PC-9 (cell line): ENCODE results near the gene NCBP2. TPM values are rescaled to one million over a fixed set of nuclear protein-coding genes. Genes with fewer than 3 reads are reported as not detected.

Experiments
- Bru-seq: library from RNA; stranded (reverse); fragments of 400-500 nt; gene quantifications from one replicate; lab custom pipeline; 2021; lab: Mats Ljungman, UMichigan
- BruChase-seq, 2 experiments: library from RNA; stranded (reverse); fragments of 400-500 nt; gene quantifications; one replicate each; lab custom pipeline; 2021; lab: Mats Ljungman, UMichigan
- BruUV-seq: library from RNA; stranded (reverse); fragments of 400-500 nt; replicated peaks from 2 replicates; lab custom pipeline; 2021; lab: Mats Ljungman, UMichigan
- CTCF ChIA-PET: fragments of 300-600 bp; sonication (Branson Sonifier 250); formaldehyde crosslinking; loops from one replicate; lab custom pipeline; 2022; ENCODE audit warnings: antibody characterized with exemption; lab: Charles Lee
- POLR2A ChIA-PET: fragments of 300-600 bp; sonication (Branson Sonifier 250); formaldehyde crosslinking; loops from one replicate; lab custom pipeline; 2022; ENCODE audit warnings: antibody characterized with exemption; ENCODE audit not compliant: unreplicated experiment; lab: Charles Lee
- DNase-seq, 2 experiments: peaks; one replicate each; pipeline versions ENCODE4 v3.0.0 to v3.0.0-alpha.2; 2015 to 2022; ENCODE audit warnings: mixed read lengths in 1 of 2
- H2AFZ ChIP-seq: fragments of 200-600 bp; sonication (generic); 2 replicates; pipeline ENCODE4 v1.8.1; 2017; ENCODE audit warnings: antibody characterized with exemption
- H3F3A ChIP-seq: fragments of 200-600 bp; sonication (generic); 2 replicates; pipeline ENCODE4 v1.8.1; 2017; ENCODE audit warnings: antibody characterized with exemption, mild to moderate bottlenecking, low read depth; ENCODE audit not compliant: insufficient read depth
- H3K27ac ChIP-seq: fragments of 200-600 bp; sonication (generic); 2 replicates; pipeline ENCODE4 v1.6.1; 2016; ENCODE audit warnings: mixed run types
- H3K27me3 ChIP-seq: fragments of 200-600 bp; sonication (generic); 2 replicates; pipeline ENCODE4 v1.6.1; 2016; ENCODE audit warnings: low read depth, mixed run types; ENCODE audit not compliant: insufficient read depth
- H3K36me3 ChIP-seq: fragments of 200-600 bp; sonication (generic); 2 replicates; pipeline ENCODE4 v1.6.1; 2016; ENCODE audit warnings: low read depth, mixed run types
- H3K4me1 ChIP-seq: fragments of 200-600 bp; sonication (generic); replicated peaks from 2 replicates; pipeline ENCODE4 v1.6.1; 2016; ENCODE audit warnings: mixed run types; ENCODE audit not compliant: insufficient read depth
- H3K4me2 ChIP-seq: fragments of 200-600 bp; sonication (generic); 2 replicates; pipeline ENCODE4 v1.6.1; 2017; ENCODE audit warnings: mixed run types
- H3K4me3 ChIP-seq: fragments of 200-600 bp; sonication (generic); 2 replicates; pipeline ENCODE4 v1.6.1; 2016; ENCODE audit warnings: mixed run types
- H3K79me2 ChIP-seq: fragments of 200-600 bp; sonication (generic); 2 replicates; pipeline ENCODE4 v1.6.1; 2017; ENCODE audit warnings: low read depth, mixed run types
- H3K9me2 ChIP-seq: fragments of 200-600 bp; sonication (generic); 2 replicates; pipeline ENCODE4 v1.8.1; 2017; ENCODE audit warnings: mild to moderate bottlenecking; ENCODE audit not compliant: insufficient read depth
- H3K9me3 ChIP-seq: fragments of 200-600 bp; sonication (generic); 2 replicates; pipeline ENCODE4 v1.8.1; 2016; ENCODE audit warnings: low read depth; ENCODE audit not compliant: insufficient read depth
- H4K20me1 ChIP-seq: fragments of 200-600 bp; sonication (generic); 2 replicates; pipeline ENCODE4 v1.8.1; 2017; ENCODE audit not compliant: insufficient read depth
- EZH2 ChIP-seq: fragments of 200-600 bp; sonication (generic); IDR thresholded peaks from 2 replicates; pipeline ENCODE4 v1.8.0; 2017; ENCODE audit warnings: antibody characterized with exemption, low read depth
- intact Hi-C: fragments of 100-400 bp; cut with micrococcal nuclease; formaldehyde crosslinking; loops from one replicate; pipeline ENCODE4 v1.10.0; 2022; ENCODE audit not compliant: unreplicated experiment
- long read RNA-seq: library from polyadenylated mRNA; stranded (forward); transcript quantifications from one replicate; pipeline ENCODE4 v2.0.0, GENCODE V29; 2022
- total RNA-seq: library from RNA; stranded (reverse); gene quantifications from 2 replicates; pipeline ENCODE4 v1.2.3, GENCODE V29; 2021
- TF ChIP-seq, protein P1 (sequence below): fragments of 200-600 bp; sonication (generic); conservative IDR thresholded peaks from 2 replicates; pipeline ENCODE4 v1.6.1; 2017; ENCODE audit warnings: mixed run types, antibody characterized with exemption, mild to moderate bottlenecking, moderate library complexity

The NCBP2 gene
- total RNA-seq (83.8 and 91.8 TPM in 2 replicates), Bru-seq, nascent RNA (percentile 96 among the genes with signal in this experiment), BruChase-seq, experiment 1, labeled RNA remaining after a 2-hour chase (percentile 99 among the genes with signal in this experiment), BruChase-seq, experiment 2, labeled RNA remaining after a 6-hour chase (percentile 99 among the genes with signal in this experiment)
- long read RNA-seq, full-length matches to known transcripts = 164 of 175 reads
- long read RNA-seq, partial matches to known transcripts = 0 of 175 reads
- long read RNA-seq, other reads (novel, unspliced or antisense) = 11 of 175 reads

DNA sequence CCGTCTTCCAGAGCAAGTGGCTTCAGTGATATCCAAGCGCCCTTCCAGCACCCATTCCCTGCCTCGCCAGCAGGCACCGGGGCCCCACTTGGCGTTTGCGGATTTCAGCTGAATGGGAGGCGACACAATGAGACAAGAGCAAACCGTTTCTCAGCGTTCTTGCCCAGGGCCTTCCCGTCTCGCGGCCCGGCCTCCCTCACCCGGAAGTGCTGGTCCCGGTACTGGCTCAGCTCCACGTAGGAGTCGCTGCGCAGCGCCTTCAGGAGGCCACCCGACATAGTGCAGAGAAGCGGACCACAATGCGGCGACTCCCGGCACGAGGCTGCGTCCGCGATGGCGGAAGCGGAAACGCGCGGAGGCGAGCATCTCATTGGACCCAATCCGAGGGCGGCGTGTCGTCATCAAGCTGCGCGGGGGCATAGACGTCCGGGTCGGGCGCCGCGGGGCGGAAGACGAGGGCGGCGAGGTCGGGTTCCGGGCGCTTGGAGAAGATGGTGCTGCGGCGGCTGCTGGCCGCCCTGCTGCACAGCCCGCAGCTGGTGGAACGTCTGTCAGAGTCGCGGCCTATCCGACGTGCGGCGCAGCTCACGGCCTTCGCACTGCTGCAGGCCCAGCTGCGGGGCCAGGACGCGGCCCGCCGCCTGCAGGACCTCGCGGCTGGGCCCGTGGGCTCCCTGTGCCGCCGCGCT, at the start of gene NCBP2:
TSS of gene NCBP2 (minus strand) at position 303 of the 689 bp plus-strand sequence. CDS start at position 278, 25 bp downstream.
- intact Hi-C loops = loop anchor here (1.0 to 10.0 kb wide), 7 partner anchors 75 to 418 kb away; partner anchors contain the start of genes CEP19, FBXO45, PIGX and SENP5
- H3K79me2 ChIP-seq = peaks cover 67% of the 10 kb centered on the region
- DNase-seq = peak; percentile 95 to 100
- peaks cover 47% of the 10 kb centered on the region for H3F3A ChIP-seq
- peak within 1 kb of the TSS; percentile 92 for H3K4me3 ChIP-seq
- BruUV-seq = no TSS peak
- ChIA-PET POLR2A (interaction anchor here (0.6 kb wide), 4 partner anchors 9 to 726 kb away, joined by 3 to 9 read pairs (median 6); partner anchors contain the start of genes FBXO45, SLC51A and WDR53), CTCF (interaction anchor here (0.6 to 1.7 kb wide), 5 partner anchors 157 to 675 kb away, joined by 3 to 9 read pairs (median 4); no protein-coding TSS in a partner anchor)
- H3K4me2 ChIP-seq = peak within 1 kb of the TSS; percentile 90
- peaks cover 18% of the 10 kb centered on the region for H4K20me1 ChIP-seq
- peak within 1 kb of the TSS; percentile 90 for H3K27ac ChIP-seq
- peaks cover 26% of the 10 kb centered on the region for H3K36me3 ChIP-seq
- H3K4me1 ChIP-seq = peaks cover 20% of the 10 kb centered on the region
- H3K9me2 ChIP-seq = no peaks in the 10 kb centered on the region
- H3K9me3 ChIP-seq = no peaks in the 10 kb centered on the region
- peak within 1 kb of the TSS; percentile 95 for H2AFZ ChIP-seq
- H3K27me3 ChIP-seq = no peaks in the 10 kb centered on the region
- TF ChIP-seq EZH2 = no peak
- TF ChIP-seq, protein P1, sequence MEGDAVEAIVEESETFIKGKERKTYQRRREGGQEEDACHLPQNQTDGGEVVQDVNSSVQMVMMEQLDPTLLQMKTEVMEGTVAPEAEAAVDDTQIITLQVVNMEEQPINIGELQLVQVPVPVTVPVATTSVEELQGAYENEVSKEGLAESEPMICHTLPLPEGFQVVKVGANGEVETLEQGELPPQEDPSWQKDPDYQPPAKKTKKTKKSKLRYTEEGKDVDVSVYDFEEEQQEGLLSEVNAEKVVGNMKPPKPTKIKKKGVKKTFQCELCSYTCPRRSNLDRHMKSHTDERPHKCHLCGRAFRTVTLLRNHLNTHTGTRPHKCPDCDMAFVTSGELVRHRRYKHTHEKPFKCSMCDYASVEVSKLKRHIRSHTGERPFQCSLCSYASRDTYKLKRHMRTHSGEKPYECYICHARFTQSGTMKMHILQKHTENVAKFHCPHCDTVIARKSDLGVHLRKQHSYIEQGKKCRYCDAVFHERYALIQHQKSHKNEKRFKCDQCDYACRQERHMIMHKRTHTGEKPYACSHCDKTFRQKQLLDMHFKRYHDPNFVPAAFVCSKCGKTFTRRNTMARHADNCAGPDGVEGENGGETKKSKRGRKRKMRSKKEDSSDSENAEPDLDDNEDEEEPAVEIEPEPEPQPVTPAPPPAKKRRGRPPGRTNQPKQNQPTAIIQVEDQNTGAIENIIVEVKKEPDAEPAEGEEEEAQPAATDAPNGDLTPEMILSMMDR = peak; percentile 69

DNA sequence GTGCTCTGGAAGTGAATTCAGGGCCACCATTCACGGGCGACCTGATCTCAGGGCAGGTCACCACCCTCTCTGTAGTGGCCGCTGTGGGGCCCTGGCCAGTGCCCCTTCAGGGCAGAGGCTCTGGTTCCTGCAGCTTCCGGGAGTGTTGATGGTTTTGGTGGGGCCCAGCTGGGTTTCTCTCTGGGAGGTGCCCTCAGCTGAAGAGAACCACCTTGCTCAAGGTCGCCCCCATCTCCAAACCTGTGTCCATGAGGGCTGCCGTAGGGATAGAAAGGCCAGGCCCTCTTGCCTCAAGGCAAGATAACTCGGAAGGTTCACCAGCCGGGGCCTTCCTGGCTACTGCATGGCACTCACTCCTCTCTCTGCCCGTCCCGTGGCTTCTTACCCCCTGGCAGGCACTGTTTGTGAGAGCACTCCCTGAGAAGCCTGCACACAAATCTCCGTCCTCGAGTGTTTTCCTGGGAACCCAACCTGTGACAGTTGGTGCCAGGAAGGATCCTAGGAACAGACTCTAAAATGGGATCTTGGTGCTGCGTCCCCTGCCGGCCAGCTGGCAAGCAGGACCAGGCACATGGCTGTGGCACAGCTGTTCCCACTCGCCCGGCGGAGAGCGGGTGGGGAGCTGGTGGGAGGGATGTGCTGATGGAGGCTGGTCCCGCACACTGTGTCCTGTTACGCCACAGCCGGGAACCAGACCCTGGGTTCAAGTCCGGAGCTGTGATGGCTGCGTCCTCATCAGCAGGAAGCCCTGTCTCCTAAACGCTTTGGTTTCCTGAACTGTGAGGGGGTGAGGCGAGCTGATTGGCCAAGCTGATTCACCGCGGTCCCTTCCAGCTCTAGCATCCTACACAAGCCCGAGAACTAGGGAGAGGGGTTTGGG, 49.5 kb upstream of the NCBP2 start:
- H3K9me2 ChIP-seq = no peaks in the 10 kb centered on the region
- ChIA-PET CTCF (no interaction called here), POLR2A (no interaction called here)
- H3K4me1 ChIP-seq = no peaks in the 10 kb centered on the region
- H2AFZ ChIP-seq = no peak overlapping the region
- DNase-seq = no peak
- BruUV-seq = no TSS peak
- no peaks in the 10 kb centered on the region for H4K20me1 ChIP-seq
- TF ChIP-seq, protein P1 = no peak
- TF ChIP-seq EZH2 = no peak
- no peaks in the 10 kb centered on the region for H3K36me3 ChIP-seq
- no peaks in the 10 kb centered on the region for H3K27me3 ChIP-seq
- H3K4me2 ChIP-seq = no peak overlapping the region
- no peaks in the 10 kb centered on the region for H3F3A ChIP-seq
- H3K79me2 ChIP-seq = no peaks in the 10 kb centered on the region
- H3K4me3 ChIP-seq = no peak overlapping the region
- no peaks in the 10 kb centered on the region for H3K9me3 ChIP-seq
- intact Hi-C loops = no loop called here
- H3K27ac ChIP-seq = no peak overlapping the region

DNA sequence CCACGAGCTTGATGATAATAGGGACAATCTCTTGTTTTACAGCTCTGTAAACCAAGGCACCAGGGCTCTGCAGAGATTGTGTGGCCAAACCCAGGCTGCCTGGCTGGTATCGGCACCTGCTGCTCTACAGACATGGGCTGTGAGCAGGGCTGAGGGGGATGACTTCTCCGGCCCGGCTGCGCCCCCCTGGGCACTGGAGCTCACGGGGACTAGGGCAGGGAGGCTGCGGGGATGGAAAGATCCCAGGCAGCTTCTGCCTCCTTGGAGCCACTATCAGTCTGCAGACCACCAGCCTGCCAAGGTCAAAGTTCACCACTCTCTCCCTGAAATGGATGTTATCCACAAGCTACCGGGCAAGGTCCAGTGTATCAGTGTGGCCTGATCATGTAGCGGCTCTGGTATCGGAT, 48.3 kb upstream of the NCBP2 start:
- no peak for DNase-seq
- Histone ChIP-seq H3K4me3 (no peak overlapping the region), H3K4me2 (no peak overlapping the region), H3K9me2 (no peaks in the 10 kb centered on the region), H3K79me2 (no peaks in the 10 kb centered on the region), H3K27me3 (no peaks in the 10 kb centered on the region), H3K9me3 (no peaks in the 10 kb centered on the region), H3K27ac (no peak overlapping the region), H4K20me1 (no peaks in the 10 kb centered on the region), H3K36me3 (no peaks in the 10 kb centered on the region), H2AFZ (no peak overlapping the region), H3K4me1 (no peaks in the 10 kb centered on the region), H3F3A (no peaks in the 10 kb centered on the region)
- POLR2A ChIA-PET = no interaction called here
- TF ChIP-seq, protein P1 = no peak
- no peak for TF ChIP-seq EZH2
- intact Hi-C loops = no loop called here
- CTCF ChIA-PET = interaction anchor here (0.7 kb wide), 1 partner anchor 19 kb away, joined by 3 read pairs; no protein-coding TSS in a partner anchor
- no TSS peak for BruUV-seq
